ENCODE measurements around the gene ITIH4.
A peak's percentile ranks its signal among the peaks of the same experiment; 100 is the strongest.
"Not testable (repeated sequence)": the region's sequence is repeated elsewhere in the genome, so short reads cannot be mapped to it uniquely, and the experiment has no call there.

Gene ITIH4

GRCh38 chr3:52779837-52780585, 50.5 kb downstream of the ITIH4 start:
- DNase-seq: no peak

DNA sequence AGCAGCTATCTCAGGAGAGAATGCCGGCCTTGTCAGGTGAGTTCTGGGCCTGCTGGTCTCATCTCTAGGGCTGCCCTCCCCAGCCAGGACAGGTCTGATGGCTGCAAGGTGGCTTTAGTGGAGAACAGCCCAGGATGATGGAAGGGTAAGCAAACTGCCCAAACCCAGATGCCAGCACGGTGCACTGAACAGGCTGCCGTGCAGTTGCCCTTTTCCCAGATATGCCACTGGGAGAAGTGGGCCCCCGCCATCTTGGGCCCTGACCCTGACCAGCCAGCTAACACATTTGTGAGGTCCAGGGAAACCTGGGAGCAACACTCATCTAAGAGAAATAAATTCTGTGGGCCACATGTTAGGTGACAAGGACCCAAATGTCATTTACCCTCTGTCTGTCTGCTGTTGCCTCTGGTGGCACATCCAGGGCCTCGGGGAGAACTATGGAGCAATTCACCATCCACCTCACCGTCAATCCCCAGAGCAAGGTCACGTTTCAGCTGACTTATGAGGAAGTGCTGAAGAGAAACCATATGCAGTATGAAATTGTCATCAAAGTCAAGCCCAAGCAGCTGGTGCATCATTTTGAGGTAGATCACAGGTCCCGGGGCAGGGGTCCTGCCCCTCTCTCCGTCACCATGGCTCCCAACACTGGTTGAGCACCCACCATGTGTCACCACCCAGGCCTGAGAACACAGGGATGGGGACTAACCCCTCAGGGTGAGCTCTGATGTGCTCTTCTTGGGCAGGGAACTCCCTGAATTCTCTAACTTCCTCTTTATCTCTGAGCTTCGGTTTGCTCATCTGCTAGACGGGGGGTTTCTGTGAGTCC, 51.2 kb downstream of the ITIH4 start:
- no peak for DNase-seq

- no peak for DNase-seq
Observed at GRCh38 chr3:52777959-52778805, 52.3 kb downstream of the ITIH4 start.

- DNase-seq: no peak
Observed at GRCh38 chr3:52777127-52777958, 53.1 kb downstream of the ITIH4 start, which contains the start of gene ITIH1. Gene ITIH1 (plus strand): TSS chr3:52777599. CDS start chr3:52777616, 17 bp downstream.

DNA sequence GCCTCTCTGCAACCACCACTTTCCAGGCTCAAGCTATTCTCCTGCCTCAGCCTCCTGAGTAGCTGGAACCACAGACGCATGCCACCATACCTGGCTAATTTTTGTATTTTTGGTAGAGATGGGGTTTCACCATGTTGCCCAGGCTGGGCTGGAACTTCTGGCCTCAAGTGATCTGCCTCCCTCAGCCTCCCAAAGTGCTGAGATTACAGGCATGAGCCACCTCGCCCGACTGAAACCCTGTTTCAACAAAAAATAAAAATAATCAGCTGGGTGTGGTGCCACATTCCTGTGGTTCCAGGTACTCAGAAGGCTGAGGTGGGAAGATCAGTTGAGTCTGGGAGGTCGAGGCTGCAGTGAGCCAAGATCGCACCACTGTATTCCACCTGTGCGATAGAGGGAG, 54.0 kb downstream of the ITIH4 start:
- not testable (repeated sequence) for DNase-seq

DNA sequence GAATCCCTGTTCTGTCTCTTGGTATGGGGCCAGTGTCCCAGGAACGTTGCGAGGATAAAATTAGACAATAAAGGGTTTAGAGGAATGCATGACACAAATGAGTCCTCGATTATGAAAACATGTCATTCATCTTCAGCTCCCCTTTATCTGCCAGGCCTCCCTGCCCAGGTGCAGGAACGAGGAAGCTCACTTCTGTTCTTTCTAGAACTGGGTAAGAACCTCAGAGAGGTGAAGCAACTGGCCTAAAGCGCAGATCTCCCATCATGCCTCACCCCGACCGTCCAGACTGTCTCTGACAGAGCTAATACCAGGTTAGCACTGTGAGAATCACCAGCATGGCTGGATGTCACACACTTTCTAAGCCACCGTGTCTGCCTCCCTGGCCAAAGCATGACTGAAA, 54.6 kb downstream of the ITIH4 start:
- DNase-seq: no peak

GRCh38 chr3:52774901-52775864, 55.3 kb downstream of the ITIH4 start:
- no peak for DNase-seq

DNA sequence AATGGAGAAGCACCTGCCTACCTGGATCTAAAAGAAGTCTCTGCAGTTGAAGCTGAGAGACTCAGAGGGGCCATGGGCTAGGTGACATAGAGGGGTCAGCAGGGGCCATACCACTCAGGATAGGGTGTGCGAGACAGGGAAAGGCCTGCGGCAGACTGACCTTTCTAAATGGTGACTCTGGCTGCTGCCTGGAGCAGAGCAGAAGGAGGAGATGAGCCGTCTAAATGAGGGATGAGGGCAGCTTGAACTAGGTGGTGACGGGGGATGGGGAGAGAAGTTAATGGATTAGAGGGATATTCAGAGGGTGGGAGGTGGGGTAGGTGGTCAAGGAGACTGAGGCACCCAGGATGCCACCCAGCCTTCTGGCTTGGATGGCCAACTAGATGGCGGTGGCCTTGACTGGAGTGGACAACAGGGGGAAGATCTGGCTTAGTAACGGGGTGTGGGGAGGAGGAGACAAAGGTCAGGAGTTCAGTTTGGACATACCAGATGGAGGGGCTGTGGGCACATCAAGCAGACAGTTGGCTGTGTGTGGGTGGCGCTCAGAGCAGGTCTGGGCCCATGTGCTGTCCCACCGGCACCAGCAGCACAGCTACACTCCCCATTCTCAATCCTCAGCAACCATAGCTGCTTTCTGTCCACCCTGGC, 56.3 kb downstream of the ITIH4 start:
- no peak for DNase-seq

DNA sequence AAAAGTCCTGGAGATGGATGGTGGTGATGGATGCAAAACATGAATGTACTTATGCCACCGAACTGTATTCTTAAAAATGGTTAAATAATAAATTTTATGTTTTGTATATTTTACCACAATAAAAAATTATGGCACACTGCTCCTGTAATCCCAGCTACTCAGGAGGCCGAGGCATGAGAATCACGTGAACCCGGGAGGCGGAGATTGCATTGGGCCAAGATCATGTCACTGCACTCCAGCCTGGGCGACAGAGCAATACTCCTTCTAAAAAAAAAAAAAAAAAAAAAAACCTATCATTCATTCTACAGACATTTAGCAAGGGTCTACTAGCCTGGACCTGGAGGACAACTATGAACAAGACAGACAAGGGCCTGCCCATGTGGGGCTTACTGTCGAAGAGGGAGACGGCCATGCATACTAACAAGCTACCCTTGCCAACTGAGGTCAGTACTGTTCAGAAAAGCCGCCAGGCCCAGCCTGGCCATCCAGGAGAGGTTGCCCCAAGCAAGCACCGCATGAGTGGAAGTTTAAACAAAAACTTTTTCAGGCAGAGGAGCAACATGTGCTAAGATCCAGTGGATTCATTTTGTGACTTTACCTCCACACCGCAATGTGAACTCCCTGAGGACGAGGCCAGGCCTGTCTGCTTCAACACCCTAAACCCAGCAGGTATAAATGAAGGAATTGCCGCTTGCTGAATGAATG, 57.0 kb downstream of the ITIH4 start:
- no peak for DNase-seq

- no peak for DNase-seq
Observed at GRCh38 chr3:52771702-52772101, 58.8 kb downstream of the ITIH4 start.

- DNase-seq: no peak
Observed at GRCh38 chr3:52771334-52771681, 59.2 kb downstream of the ITIH4 start.

GRCh38 chr3:52770496-52771333, 59.8 kb downstream of the ITIH4 start, which contains the start of gene NEK4:
Gene NEK4 (minus strand): TSS chr3:52770940. CDS start chr3:52770746, 194 bp downstream.
- DNase-seq: peak; percentile 73 to 86

DNA sequence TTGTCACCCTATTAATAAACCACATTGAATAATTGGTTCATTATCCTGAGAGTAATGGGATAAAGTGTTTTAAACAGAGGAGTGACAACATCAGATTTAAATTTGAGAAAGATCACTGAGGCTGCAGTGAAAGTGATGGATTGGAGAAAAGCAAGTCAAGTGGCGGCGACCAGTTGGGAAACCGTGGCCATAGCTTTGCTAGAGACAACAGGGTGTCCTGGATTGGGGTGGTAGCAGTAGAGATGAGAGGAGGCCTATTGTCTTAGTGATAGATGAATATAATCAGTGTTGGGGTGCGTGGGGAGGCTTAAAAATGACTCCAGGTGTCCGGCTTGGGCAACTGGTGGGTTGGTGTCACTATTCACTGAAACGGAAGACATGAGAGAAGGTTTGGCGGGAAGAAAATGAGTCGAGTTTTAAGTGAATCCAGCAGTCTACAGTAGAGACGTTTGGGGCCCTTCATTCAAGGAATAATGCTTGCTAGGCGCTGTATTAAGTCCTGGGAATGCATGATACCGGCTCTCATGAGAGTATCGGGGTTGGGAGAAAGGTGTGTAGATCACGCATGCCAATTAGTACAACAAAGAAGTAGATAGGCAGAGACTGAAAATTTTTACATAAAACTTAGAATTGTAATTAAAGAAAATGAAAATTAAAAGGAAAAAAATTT, 60.6 kb downstream of the ITIH4 start:
- no peak for DNase-seq

- no peak for DNase-seq
Observed at GRCh38 chr3:52763466-52763865, 67.0 kb downstream of the ITIH4 start.
